HTERT RPE-1 (cell line): ENCODE measurements around the gene C10orf143.
"Not testable (repeated sequence)": the region's sequence is repeated elsewhere in the genome, so short reads cannot be mapped to it uniquely, and the experiment has no call there.

Experiments used
- in situ Hi-C: fragments of 300-500 bp; cut with MboI; formaldehyde crosslinking; loops from 4 replicates; pipeline ENCODE4 v1.14.3; 2020; ENCODE audit warnings: low sequenced_read_pairs

The C10orf143 gene

GRCh38 chr10:130111852-130112180 is 1.2 kb upstream of the C10orf143 start:
- in situ Hi-C loops = no loop called here

GRCh38 chr10:130111113-130111851 is 652 bp upstream of the C10orf143 start:
- in situ Hi-C loops = no loop called here

- in situ Hi-C loops = no loop called here
These were observed 809 bp downstream of the C10orf143 start for GRCh38 chr10:130109796-130110245.

- in situ Hi-C loops = no loop called here
These were observed 1.6 kb downstream of the C10orf143 start for GRCh38 chr10:130108934-130109604.

- in situ Hi-C loops = not testable (repeated sequence)
These were observed 2.5 kb downstream of the C10orf143 start for GRCh38 chr10:130108146-130108545.

GRCh38 chr10:130105724-130106123 is 4.9 kb downstream of the C10orf143 start:
- in situ Hi-C loops = no loop called here

GRCh38 chr10:130099344-130099743 is 11.3 kb downstream of the C10orf143 start:
- in situ Hi-C loops = no loop called here

- in situ Hi-C loops = not testable (repeated sequence)
These were observed 20.1 kb downstream of the C10orf143 start for GRCh38 chr10:130090565-130090964.

- in situ Hi-C loops = no loop called here
These were observed 30.2 kb downstream of the C10orf143 start for GRCh38 chr10:130080461-130080814.

GRCh38 chr10:130079614-130080460 is 30.8 kb downstream of the C10orf143 start:
- in situ Hi-C loops = no loop called here

GRCh38 chr10:130078120-130078519 is 32.5 kb downstream of the C10orf143 start:
- in situ Hi-C loops = no loop called here

- in situ Hi-C loops = no loop called here
These were observed 33.9 kb downstream of the C10orf143 start for GRCh38 chr10:130076681-130077080.

- in situ Hi-C loops = no loop called here
These were observed 36.0 kb downstream of the C10orf143 start for GRCh38 chr10:130074639-130075038.

GRCh38 chr10:130073912-130074311 is 36.7 kb downstream of the C10orf143 start:
- in situ Hi-C loops = no loop called here

- in situ Hi-C loops = no loop called here
These were observed 38.4 kb downstream of the C10orf143 start for GRCh38 chr10:130072247-130072646.

- in situ Hi-C loops = no loop called here
These were observed 42.7 kb downstream of the C10orf143 start for GRCh38 chr10:130067893-130068292.

GRCh38 chr10:130066743-130067142 is 43.9 kb downstream of the C10orf143 start:
- in situ Hi-C loops = no loop called here

GRCh38 chr10:130065251-130065650 is 45.4 kb downstream of the C10orf143 start:
- in situ Hi-C loops = no loop called here

GRCh38 chr10:130064783-130065182 is 45.8 kb downstream of the C10orf143 start:
- in situ Hi-C loops = no loop called here

- in situ Hi-C loops = no loop called here
These were observed 47.7 kb downstream of the C10orf143 start for GRCh38 chr10:130062976-130063375.

GRCh38 chr10:130062201-130062600 is 48.4 kb downstream of the C10orf143 start:
- in situ Hi-C loops = no loop called here

- in situ Hi-C loops = no loop called here
These were observed 48.9 kb downstream of the C10orf143 start for GRCh38 chr10:130061760-130062159.
